CD4-positive, alpha-beta T cell treated with Interleukin-15 for 1 hour (primary cell): ENCODE results near the gene INSIG1.

Experiments
- DNase-seq: peaks from one replicate; pipeline ENCODE4 v3.0.0-alpha.2; 2020

INSIG1 gene

DNA sequence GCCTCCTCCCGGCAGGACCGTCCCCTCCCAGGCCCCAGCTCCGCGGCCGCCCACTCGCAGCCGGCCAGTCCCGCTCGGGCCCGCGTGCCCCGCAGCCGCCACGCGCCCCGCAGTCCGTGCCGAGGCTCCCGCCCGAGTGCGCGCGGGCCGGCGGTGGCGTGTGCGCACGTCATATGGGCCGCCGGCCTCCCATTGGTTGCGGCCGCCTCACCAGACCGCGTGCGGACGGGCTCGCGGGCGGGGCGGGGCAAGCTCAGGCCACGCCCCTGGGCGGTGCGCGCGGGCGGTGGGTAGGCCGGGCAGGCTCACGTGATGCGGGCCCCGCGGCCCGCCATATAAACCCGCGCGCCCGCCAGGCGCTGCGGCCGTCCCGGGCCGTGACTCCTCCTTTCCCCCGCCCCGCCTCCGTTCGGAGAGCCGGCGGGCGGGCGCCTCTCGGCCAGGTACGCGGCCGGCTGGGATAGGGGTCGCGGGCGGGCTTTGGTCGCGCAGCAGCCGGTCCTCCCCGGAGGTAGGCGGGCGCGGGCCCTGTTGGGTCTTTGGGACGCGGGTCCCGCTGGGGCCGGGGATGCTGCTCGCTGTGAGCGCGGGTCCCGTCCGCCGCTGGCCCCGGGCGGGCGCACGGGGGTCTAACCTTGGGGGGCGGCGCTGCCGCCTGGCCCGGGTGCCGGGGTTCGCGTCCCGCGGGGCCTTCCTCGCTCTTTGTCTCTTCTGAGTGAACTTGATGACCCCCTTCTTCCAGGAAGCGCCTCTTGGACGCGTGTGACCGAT lies at the start of gene INSIG1:
Gene INSIG1, plus strand, starts transcription at position 362 of the 771 bp plus-strand sequence. Its CDS starts 408 bp downstream, at position 770.
- peak; percentile 95 for DNase-seq

- DNase-seq = no peak
These were observed 49.3 kb upstream of the INSIG1 start for GRCh38 chr7:155248366-155248756.

- DNase-seq = no peak
These were observed 45.8 kb upstream of the INSIG1 start for GRCh38 chr7:155251831-155252230.

DNA sequence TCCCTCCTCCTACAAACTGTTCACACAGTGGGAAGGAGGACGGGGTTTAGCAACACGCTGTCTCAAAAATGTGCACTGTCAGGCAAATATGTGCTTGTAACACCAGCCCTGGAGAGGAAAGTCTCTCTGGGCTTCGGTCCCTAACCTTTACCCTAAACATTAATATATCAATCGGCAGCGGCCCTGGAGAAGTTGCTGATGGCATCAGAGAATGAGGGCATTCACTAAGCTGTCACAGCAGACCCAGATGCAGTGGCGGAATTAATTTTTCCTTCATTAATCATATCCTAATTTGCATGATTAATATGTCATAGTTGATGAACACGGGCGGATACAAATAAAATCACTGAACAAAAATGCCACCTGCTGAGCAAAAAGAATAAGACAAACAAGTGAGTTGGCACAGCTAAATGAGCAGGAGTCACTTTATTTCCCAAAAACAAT lies 45.2 kb upstream of the INSIG1 start:
- DNase-seq = no peak

GRCh38 chr7:155252892-155253501 lies 44.7 kb upstream of the INSIG1 start:
- no peak for DNase-seq

- no peak for DNase-seq
These were observed 43.7 kb upstream of the INSIG1 start for GRCh38 chr7:155254018-155254417.

DNA sequence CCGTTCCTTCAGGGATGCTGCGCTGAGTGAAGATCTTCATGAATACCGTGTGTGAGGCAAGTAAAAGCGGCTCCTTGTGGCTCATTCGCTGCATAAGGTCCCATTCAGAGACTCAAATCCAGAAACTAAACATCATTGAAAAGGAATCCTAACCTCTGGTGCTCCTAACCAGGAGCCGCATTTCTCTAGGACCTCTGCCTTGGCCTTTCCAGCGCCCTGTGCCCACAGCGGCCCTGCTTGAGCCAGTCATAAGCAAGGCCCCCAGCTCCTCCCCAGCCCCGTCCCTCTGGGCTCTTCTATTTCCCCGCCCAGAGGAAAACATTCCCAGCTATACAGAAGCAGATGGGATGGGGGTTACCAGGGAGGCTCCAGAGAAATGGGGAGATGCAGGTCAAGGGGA lies 42.6 kb upstream of the INSIG1 start:
- no peak for DNase-seq

DNA sequence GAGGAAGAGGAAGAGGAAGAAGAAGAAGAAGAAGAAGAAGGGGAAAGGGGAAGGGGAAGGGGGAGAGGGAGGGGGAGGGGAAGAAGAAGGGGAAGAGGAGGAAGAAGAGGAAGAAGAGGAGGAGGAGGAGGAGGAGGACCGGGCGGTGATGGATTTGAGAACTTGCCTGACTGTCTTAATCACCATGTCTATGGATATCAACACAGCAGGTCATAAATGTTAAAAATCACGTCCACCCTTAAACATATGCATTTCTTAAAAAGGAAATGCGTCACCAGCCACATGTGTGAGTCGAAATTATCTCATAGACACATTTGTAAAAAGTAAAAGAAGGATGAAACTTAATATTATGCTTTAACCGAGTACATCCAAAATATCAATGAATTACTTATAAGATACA lies 42.1 kb upstream of the INSIG1 start:
- no peak for DNase-seq

- DNase-seq = no peak
These were observed 41.5 kb upstream of the INSIG1 start for GRCh38 chr7:155256081-155256760.

DNA sequence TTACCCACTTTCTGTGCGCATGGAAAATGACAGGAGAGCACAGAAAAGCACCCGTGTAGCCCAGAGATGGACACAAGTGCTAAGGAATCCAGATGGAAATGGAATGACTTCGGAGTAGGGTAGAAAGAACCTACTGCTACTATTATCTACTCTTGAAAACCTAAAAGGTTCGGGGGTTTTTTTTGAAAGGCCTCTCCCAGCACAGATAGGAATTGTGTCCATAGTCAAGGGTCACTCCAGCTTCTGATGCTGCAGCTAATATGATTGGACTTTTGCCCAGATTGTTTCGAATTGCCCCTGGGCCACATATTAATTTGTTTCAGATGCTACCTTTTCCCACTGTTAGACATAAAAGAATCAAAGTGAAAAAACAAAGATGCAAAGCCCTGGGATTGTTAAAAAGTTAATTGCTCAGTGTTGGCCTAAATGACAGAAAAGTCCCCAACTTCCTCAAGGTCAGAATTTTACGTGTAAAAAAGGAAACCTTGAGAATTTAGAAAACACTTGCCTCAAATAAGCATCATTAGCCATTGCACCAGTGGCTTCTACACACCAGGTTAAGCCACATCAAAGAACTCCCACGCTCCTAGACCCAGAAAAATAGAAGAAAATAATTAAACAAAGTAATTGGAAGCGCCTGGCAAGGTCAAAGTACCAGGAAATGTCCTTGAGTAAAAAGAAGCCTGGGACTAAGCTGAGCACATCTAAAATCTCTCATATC lies 40.8 kb upstream of the INSIG1 start:
- DNase-seq = no peak

DNA sequence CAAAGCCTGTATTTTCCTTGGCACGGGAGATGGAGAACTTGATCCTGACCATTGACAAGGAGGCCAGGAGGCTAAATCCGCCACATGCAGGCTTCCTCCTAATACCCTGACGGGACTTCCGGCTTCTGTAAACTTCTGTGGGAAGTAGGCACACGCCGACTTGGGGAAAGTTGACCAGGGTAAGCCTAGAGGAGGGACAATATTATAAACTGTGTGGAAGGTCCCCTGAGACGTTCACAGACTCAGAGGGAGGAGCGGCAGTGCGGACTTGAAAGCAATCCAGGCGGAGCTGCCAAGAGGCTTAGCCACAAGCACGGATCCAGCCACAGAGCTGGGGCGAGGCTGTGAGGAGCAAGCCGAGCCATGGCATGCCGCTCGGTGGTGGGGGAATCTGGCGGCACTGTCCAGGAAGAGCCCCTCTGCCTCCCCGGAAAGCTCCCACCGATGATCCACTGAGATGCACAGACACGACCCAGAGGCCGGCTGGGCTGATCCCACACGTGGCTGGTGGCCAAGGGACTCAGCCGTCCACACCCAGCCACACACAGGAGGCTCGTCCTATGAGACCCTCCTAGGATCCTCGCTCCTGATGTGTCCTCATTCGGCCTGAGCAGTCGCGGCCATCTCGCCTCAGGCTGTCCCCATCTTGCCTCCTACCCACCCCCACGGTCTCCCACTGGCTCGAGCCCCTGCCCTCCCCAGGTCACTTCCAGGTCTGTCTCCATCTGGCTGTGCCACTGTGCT lies 40.0 kb upstream of the INSIG1 start:
- DNase-seq = no peak

DNA sequence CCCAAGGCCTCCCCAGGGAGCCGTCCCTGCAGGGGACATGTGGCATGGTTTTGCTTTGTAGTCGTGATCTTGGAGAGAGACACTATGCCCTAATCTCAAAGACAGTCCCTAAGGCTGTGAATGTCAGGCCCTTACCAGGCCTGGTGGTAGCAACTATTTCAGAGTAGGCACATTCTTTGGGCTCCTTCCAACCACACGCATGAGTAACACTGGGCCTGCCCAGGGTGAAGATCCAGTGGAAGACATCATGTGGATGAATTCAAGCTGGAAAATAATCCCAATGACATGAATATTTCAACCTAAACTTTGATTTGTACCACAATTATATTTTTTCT lies 39.5 kb upstream of the INSIG1 start:
- no peak for DNase-seq

DNA sequence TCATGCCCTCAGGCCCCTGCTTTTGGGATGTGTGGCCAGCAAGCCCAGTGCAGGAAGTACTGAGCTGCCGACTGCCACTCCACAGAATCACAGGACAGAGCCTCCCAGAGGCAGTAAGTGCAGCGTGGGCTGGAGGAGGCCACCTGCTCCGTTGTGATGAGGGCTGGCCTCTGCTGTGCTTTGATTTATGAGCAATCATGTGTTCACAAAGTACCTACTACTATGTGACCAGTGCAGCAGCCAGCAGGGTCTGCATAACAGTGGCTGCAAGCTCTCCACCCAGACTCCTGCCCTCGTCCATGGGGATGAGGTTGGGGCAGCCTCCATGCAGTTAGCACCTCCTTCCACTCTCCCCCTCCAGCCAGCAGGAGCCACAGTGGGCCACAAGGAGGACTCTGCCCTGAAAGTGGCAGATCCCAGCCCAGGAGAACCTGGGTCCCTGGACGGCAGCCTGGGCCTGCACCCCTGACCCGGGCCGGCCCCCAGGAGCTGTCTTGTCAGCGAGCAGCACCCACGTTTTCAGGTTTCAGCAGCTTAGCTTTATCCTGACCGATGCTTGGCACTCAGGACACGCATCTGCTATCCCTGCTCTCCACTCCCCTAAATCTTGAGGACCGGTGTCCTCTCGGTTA lies 37.7 kb upstream of the INSIG1 start:
- DNase-seq = no peak

DNA sequence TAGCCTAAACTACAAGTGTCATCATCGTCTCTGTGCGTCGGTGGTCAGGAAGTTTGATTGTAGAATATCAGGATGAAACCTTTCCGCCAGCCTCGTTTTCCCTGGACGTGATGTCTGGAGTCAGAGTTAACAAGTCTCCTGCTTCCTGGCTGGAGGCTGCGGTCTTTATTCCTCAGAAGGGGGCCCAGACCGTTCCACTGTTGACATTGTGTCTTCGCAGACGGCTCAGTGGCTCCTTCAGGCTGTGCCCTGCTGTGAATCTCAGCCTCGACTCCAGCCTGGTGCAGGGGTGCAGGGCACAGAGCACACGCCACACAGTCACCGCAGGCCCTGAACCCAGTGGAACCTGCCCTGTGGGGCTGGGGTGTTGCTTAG lies 37.2 kb upstream of the INSIG1 start:
- no peak for DNase-seq

DNA sequence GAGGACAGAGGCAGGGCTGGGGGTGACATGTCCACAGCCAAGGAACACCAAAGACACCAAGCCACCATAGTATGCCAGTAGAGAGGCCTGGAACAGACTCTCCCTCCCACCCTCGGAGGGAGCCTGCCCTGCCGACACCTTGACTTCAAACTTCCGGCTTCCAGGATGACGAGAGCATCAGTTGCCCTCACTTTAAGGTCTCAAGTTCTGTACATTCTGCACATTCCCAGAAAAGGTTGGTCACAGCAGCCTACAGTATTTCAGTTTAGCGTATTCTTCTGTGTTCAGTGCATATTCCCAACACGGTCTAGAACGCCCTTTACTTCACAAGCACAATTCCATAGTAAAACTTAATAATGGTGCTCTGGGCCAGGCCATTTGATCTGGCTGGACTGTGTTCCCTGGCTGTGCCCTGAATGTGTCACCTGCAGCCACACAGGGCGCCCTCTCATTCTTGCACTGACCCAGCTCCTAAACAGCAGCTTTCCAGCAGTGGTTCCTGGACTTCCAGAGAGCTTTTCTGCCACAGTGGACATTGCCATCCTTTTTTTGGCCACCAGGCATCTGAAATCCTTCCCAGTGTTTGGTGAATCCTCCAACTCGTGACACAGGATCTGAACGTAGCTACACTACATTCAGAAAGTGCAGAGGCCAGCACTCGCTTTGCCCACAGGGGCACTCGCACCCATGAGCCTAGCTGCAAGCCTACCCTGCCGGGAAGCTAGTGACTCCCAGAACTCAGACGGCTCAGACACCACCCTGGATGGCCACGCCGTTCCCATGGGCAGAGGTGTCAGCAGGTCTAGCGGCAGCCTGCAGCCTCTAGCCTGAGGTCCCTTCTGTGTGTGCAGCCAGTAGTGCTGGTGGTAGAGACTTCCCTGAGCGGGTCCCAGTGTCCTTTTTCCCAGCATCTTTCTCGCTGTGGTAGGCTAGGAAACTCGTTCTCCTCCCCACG lies 36.4 kb upstream of the INSIG1 start:
- no peak for DNase-seq

GRCh38 chr7:155262031-155262430 lies 35.6 kb upstream of the INSIG1 start:
- no peak for DNase-seq

DNA sequence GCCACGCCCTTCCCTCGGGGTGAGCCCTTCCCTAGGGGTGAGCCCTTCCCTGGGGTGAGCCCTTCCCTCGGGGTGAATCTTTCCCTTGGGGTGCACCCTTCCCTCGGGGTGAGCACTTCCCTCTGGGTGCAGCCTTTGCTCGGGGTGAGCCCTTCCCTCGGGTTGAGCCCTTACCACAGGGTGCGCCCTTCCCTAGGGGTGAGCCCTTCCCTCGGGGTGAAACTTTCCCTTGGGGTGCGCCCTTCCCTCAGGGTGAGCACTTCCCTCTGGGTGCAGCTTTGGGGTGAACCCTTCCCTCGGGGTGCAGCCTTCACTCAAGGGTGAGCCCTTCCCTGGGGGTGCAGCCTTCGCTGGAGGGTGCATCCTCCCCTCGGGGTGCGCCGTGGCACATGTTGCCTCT lies 34.6 kb upstream of the INSIG1 start:
- DNase-seq = no peak

DNA sequence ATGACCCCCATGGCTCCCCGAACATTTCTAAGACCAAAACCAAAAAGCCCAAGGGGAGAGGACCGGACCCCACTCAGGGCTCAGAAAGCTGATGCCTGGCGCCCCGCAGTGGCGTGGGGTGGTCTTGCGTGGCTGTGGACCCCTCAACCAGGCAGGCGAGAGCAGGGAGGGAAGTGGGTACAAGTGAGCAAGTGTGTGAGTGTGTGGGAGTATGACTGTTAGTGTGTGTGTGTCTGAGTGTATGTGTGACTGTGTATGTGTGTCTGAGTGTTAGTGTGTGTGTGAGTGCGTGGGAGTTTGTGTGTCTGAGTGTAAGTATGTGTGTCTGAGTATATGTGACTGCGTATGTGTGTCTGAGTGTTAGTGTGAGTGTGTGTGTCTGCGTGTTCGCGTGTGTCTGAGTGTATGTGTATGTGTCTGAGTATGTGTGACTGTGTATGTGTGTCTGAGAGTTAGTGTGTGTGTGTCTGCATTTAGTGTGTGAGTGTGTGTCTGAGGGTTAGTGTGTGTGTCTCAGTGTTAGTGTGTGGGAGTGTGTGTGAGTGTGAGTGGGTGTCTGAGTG lies 34.0 kb upstream of the INSIG1 start:
- DNase-seq = no peak

- no peak for DNase-seq
These were observed 32.5 kb upstream of the INSIG1 start for GRCh38 chr7:155265144-155265543.

DNA sequence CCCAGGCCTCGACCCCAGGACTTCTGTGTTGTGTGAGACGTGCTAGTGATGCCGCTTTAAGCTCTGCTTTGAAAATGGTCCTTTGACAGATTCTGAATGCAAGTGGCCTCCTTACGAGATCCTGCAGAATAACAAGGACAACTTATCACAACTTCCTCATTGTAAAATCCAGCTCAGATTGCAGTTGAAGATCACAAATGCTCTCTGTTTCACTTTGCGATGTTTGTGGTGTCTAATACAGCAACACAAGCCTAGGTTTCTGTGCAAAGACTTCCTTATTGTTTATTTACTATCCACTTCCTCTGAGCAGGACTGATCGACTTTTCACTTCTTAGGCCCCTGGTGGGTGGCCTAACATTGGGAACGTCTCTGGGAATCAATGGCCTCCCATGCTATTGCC lies 31.7 kb upstream of the INSIG1 start:
- DNase-seq = no peak

DNA sequence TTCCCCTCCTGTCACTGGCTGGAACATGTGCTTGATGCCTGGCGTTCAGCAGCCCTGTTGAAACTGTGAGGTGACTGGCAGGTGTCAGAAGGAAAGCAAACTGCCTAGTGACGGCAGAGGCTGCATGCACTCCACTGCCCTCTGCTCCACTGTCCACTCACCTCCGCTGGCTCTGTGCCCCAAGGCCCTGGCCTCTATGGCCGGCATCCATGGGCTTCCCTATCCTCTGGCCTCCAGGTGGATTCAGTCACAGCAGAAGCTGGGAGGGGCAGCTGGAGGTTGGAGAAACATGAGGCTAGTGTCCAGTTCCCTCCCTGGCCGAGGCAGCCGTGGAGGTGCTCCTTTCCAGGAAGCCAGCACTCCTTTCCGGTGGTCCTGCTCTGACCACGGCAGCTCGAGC lies 31.2 kb upstream of the INSIG1 start:
- DNase-seq = no peak
